NCI-H82 (cell line): ENCODE measurements around the gene ABRACL.
"Not testable (repeated sequence)": the region's sequence is repeated elsewhere in the genome, so short reads cannot be mapped to it uniquely, and the experiment has no call there.

ENCODE experiments used
- DNase-seq: peaks from one replicate; lab custom pipeline; 2025; lab: John Stamatoyannopoulos, UW

The ABRACL gene, protein sequence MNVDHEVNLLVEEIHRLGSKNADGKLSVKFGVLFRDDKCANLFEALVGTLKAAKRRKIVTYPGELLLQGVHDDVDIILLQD

DNA sequence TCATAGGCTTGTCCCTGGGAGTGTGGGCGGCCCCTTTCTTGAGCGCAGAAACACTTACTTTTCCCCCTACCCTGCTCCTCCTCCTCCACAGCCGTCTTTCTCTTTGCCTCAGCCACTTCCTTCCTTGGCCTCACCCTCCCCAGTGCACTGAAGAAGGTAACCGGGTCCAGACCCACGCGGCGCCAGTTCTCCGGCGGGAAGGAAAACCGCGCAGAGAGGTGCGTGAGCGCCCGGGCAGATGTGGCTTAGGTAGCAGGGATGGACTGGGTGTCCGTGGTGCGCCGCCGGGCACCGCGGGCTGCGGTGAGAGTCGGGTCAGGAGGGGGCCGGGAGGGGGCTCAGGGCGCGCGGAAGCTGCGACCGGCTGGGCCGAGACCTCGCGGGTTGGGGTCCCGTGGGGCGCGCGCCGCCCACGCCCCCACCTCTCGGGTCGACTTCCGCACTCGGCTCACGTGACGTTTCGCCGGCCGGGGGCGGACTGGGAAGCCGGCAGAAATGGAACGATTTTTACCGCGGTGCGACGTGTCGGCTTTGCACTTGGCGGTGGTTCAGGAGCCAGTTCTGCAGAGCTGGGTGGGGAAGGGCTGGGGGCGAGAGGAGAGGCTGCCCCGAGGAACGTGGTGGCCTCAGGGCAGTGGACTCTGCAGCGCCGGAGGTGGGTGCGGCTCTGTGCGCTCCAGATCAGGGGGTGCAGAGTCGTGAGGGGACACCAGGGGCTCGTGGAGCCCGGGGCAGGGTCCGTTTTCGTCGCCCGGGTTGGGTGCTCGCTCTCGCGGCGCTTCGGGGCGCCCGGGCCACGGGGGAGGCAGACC, at the start of gene ABRACL:
ABRACL (plus strand) TSS at position 88 of the 812 bp plus-strand sequence. CDS start 5,416 bp downstream, outside the sequence.
- DNase-seq = peak; percentile 76

DNA sequence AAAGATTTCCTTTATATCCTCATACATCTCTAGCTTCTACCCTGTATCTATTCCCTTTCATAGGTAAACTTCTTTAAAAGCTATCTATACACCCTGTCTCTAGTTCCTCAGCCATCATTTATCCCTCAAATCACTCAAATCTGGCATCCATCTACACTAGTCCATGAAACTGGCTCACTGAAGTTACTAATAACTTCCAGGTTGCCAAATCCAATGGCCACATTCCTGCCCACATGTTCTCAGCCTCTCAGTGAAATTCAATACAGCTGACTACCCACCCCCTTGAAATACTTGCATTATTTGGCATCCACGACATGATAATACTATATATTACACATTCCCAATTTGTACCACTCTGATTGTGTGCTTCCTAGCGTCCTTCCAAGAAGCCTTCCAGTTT, 49.2 kb upstream of the ABRACL start:
- no peak for DNase-seq

DNA sequence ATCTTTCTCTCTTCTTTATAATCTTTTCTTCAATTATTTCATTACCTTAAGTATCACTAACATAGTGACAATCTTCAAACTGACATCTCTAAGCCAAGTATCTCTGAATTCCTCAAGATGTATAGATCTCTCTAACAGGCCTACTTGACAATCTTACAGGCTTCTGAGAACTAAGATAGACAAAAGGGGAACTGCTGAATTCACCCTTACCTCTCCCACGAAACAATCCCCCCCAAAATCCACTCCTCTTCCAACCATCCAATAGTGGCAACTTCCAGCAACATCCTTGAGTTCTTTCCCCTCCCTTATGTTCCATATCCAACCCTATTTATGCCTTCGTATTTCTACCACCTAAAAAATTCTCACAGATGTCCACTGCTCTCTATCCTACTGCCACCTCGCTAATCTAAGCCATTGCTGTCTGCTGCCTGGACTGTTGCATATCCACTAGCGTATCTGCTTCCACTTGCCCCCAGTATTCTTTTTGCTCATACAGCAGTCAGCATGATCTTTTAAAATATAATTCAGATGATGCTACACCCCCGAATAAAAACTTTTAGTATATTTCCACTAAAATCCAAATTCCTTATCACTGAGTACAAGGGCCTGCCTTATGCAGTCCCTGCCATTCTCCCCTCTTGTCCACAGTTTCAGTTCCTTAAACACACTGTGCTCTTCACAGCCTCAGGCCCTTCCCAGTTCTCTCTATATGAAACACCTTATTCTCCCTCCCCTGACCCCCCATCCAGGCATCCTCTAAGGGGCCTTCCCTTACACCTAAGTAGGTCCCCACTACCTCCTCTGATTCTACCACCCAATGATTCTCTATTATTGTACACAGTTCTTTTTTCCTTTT, 48.5 kb upstream of the ABRACL start:
- DNase-seq = no peak

DNA sequence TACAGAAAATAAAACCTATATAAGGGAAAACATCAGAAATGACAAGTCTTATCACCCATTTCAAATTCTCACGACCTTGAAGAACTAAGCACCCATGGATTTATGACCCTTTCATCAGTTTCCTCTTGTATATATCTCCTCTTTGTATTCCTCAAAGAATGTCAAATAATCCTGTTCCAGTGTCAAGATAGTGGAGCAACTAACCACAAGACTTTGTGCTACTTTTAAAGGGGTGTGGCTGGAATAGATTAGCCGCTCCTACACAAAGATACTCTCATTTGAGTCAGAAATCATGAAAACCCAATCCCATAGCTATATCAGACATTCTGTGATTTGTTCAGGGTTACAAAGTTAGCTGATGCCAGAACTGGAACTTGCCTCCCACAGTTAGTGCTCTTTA, 47.1 kb upstream of the ABRACL start:
- no peak for DNase-seq

DNA sequence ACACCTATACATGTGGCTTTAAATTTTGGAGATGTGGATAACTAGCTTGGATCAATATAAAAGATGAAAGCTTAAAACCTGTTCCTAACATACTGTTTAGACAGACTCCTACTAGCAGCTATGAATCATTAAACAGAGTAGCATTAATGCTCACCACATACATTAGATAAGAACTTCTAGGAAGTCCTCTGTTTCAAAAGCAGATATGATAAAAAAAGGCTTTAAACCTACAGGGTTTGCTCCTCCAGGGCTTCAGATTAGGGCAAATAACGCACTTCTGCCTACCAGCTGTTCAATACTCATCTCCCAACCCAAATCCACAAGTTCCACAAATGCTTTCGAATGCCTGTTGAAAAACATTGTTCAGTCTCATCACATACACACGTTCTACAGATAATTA, 42.0 kb upstream of the ABRACL start:
- DNase-seq = no peak

DNA sequence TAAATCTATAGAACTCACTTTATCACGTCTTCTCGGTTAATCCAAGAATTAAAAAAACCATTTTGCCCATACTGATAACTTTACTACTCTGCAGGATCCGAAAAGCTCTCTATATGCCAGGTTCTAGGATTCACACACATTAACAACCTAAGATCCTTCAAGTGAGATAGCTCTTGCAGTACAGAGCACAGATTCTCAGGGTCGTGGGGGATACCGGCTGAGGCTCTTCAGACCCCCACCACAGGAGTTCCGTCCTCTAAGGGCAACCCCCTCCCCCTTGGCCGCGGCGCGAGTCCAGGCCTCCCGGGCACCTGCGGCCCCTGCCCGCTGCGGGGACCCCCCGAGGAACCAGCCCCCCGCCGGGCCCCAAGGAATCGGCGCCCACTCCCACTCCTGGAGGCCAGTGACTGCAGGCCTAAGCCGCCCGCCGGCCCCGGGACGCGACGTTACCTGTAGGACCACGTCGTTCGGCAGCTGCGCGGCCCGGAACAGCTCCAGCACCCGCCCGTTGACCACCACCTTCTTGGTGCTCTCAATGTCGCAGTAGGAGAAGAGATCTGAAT, 41.4 kb upstream of the ABRACL start:
- peak; percentile 56 for DNase-seq

DNA sequence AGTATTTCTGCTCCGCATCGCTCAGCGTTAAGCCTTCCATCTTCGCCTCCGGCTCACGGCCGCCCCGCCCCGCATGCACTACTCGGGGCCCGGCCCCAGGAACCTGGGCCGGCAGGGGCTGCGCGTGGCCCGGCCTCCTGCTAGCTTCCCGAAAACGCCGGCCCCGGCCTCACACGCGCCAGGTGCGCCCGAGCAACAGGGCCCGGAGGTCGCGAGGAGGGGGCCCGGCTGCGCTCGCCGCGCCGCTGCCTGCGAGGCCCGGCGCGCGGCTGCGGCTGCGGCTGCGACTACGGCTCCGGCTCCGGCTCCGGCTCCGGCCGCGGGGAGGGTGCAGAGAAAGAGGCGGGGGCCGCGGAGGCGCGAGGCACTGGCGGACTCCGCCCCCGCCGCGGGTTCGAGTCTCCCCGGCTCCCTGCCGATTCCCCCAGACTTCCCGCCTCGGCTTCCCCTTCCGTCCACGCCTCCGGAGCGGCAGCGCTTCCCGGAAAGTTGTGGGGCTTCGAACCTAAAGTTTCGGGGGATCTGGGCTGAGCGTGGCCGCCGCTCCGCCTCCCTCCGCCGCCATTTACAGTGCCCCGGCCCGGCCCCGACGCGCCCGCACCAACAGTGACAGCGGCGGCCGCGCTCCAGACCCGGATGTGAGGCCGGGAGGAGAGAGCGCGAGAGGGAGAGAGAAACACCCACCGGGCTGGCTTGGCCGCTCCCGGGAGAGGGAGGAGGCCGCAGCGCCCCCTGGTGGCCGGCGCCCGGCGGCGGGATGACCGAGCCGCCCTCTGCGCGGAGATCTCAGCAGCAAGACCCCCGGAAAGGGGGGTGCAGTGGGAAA, 40.7 kb upstream of the ABRACL start, which contains the start of gene REPS1:
REPS1 (minus strand) TSS at position 611 of the 826 bp plus-strand sequence; CDS start at position 40, 571 bp downstream.
- DNase-seq = peak; percentile 95

DNA sequence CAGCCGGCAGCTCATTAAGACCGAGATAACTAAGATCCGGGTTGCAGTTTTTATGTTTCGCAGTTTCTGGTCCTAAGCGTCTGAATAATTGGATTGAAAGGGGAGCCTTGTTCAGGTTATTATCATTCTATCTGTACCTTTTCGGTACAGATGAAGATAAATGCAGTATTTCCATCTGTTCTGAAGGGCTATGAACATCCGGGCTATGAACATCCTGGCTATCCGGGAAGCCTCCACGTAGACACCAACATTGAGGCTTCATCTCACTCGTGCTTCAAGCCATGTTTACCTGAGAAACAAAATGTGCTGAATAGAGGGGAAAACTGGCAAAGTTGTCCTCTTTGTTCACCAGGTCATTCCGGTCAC, 40.1 kb upstream of the ABRACL start:
- DNase-seq = no peak

DNA sequence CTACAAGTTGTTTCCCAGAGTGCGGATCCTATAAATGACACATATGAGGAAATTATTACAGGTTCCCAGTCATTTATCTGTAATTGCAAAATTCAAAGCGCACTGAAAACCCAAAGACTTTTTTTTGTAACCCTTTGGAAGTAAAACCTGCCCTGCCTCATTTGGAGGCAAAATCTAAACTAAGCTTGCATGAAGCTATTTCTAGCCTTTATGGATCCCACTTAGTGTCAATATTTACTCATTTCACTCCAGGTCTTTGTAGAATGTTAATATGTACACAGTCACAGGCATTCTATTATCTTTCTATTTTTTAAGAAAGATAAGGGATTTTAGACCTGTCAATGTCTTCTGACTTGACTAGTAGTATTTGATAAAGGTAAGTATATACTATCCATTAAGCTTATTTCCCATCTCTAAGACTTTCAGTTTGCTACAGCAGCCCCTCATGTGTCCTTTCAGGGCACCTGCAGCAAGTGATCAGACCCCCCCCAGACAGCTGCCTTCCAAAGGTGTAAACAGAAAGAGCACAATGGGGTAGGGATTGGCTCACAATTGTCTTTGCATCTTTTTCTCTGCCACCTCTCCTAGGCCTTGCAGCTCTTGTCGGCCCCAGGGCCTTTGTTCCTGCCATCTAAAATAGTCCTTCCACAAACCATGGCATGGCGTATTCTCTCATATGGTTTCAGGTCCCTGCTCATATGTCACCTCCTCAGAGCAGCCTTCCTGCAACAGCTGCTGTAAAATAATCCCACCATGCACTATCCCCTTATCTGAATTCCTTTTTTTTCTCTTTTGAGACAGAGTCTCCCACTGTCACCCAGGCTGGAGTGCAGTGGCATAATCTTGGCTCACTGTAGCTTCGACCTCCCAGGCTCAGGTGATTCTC, 39.2 kb upstream of the ABRACL start:
- DNase-seq = peak; percentile 12

DNA sequence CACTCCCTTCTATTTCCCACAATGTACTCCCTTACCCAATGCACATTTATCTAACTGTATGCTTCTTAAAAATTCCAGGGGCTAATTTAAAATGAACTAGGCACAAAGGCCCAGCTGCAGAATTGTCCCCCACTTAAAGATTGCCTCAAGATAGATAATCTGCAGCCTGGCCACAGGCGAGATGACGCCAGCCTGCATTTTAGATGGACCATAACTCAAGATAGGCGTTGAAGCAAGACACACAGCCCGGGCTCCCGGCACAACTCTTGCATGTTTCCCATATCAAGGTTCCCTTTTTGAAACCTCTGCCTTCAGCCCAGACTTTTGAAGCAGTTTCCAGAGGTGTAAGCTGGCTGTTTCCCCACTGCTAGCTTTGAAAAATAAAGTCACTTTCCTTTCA, 37.3 kb upstream of the ABRACL start:
- no peak for DNase-seq

DNA sequence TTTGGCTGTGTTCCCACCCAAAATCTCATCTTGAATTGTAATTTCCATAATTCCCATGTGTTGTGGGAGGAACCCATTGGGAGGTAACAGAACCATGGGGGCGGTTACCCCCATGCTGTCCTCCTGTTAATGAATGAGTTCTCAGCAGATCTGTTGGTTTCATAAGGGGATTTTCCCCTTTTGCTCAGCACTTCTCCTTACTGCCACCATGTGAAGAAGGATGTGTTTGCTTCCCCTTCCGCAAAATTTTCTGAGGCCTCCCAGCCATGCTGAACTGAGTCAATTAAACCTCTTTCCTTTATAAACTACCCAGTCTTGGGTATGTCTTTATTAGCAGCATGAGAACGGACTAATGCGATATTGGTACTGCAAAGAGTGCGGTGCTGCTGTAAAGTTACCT, 35.6 kb upstream of the ABRACL start:
- DNase-seq = not testable (repeated sequence)

DNA sequence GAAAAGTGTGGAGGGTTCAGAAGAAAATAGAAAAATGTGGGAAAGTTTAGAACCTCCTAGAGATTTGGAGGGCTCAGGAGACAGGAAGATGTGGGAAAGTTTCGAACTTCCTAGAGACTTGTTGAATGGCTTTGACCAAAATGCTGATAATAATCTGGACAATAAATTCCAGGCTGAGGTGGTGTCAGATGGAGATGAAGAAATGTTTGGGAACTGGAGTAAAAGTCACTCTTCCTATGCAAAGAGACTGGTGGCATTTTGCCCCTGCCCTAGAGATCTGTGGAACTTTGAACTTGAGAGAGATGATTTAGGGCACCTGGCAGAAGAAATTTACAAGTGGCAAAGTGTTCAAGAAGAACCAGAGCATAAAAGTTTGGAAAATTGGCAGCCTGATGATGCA, 35.1 kb upstream of the ABRACL start:
- DNase-seq = not testable (repeated sequence)

DNA sequence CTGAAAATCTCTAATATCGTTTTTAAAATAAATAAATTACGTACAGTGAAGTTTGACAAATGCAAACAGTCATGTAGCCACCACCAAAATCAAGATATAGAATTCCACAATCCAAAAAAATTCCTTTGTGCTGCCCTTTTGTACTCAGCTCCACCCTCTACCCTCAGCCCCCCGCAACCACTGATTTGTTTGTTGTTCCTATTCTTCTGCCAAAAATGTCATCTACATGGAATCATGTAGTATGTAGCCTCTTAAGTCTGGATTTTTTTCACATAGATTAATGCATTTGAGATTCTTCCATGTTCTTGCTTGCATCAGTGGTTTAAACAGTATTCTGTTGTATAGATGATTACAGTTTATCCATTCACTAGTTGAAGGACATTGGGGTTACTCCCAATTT, 32.0 kb upstream of the ABRACL start:
- no peak for DNase-seq

DNA sequence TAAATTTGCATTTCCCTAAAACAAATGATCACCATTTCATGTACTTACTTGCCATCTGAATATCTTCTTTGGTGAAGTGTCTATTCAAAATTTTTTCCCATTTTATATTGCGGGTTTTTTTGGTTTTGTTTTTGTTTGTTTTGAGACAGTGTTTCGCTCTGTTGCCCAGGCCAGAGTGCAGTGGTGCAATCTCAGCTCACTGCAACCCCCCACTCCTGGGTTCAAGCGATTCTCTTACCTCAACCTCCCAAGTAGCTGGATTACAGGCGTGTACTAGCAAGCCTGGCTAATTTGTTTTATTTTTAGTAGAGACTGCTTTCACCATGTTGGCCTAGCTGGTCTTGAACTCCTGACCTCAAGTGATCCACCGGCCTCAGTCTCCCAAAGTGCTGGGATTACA, 31.4 kb upstream of the ABRACL start:
- DNase-seq = no peak

DNA sequence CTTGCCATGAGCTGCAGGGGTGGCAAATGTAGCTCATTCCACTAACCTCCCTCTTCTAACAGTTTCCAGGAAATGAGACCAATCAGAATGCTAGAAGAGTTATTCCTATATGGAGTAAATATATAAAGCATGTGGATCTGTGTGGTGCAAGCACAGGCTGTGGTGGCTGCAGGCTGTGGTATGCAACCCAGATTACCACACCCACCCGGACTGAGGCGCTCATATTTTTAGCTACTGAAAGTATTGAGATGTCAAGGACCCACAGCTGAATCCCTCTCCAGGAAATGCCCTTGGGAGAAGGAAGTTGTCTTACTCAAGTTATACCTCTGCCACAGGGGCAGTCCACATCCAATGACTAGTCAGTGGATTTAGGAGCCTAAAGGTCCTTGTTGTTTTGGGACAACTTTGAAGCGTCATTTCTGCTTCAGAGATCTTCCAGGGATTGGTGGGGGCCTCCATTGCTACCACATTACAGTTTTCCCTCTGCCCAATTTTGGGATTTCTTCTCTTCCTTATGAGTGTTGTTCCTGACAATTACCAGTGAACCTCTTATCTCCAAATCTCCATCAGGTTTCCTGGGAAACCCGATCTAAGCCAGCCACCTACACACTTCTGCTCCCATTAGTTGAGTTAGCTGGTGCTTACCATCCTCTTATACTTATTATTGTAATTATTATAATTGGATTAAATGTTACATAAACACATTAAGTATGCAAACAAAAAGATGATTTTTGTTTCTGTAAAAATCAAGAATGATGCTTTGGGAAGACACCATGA, 28.4 kb upstream of the ABRACL start:
- no peak for DNase-seq

DNA sequence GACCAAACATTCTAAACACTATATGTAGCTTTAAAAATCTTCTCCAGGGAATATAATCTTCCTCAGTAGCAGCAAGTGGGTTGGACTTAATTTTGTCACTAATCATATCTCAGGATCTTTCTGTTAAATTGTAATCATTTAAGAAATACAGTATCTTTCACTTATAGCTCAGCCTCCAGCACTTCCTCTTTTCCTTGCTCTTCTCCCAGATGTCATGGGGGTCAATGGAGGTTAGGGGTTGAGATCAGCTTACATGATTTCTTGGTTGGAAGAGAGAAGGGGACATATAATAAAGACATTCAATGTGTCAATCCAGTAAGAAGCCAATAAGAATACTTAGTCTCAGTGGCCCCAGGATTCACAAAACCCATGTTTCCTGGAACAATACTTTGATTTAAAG, 24.8 kb upstream of the ABRACL start:
- DNase-seq = no peak

DNA sequence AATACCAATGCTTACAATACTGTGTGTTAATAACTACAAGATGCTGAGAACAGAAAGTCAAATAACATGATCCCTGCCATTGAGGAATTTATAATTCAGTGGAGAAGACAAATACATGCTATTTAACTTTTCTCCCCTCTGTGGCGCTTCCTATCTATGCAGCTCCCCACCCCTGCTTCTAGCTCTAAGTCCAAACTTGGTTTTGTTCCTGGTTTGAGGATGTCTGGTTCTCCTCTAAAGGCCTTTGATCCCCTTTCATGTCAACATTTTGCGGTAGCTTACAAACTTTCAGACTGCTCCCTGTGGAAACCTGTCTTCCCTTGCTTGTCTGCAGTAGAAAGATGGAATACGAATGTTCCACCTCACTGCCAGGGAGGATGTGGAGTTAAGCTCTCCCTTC, 22.1 kb upstream of the ABRACL start:
- no peak for DNase-seq

DNA sequence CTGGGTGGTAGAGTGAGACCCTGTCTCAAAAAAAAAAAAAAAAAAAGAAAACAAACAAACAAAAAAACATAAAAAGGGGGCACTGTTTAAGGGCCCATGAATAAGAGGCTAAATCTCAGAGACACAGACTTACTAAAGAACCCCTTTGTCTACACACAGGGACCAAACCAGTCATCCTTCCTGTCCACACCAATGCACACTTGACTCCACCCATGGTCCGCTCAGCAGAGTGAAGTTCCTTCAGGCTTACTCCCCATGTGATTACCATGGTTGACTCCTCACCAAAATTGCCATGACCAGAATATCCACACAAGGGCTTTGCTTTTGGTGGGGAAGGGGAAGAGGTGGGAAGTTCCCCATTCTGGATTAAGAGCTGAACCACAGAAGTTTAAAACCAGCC, 21.1 kb upstream of the ABRACL start:
- no peak for DNase-seq

DNA sequence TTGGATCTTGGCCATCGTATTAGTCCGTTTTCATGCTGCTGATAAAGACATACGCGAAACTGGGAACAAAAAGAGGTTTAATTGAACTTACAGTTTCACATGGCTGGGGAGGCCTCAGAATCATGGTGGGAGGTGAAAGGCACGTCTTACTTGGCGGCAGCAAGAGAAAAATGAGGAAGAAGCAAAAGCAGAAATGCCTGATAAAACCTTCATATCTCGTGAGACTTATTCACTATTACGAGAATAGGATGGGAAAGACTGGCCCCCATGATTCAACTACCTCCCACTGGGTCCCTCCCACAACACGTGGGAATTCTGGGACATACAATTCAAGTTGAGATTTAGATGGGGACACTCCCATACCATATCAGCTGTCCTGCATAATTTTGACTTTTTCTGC, 20.4 kb upstream of the ABRACL start:
- DNase-seq = no peak

DNA sequence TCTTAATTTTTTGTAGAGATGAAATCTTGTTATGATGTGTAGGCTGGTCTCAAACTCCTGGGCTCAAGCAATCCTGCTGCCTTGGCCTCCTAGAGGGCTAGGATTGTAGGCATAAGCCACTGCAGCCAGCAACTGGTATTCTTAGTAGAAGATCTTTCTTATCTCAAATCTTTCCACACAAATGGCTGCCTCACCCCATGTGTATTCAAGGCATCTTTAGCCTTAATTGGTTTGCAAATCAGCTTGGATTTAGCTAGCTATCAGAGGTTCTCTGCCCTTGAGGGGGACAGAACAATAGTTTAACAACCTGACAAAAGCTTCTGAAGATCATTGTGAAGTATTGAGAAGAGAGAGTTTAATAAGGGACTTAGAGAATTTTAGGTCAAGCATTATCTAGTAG, 17.9 kb upstream of the ABRACL start:
- DNase-seq = peak; percentile 45
